ENCODE results near the gene CIROP.

Gene CIROP

GRCh38 chr14:23099212-23099861, 5.5 kb downstream of the CIROP start:
- H3K4me3 ChIP-seq (ENCODE audit: low read depth, low read length): no peak overlapping the region
- no peak for TF ChIP-seq CTCF (IDR thresholded peaks at IDR 0.05; ENCODE audit: borderline replicate concordance, insufficient read depth, low read depth, low read length)

GRCh38 chr14:23097786-23098185, 7.0 kb downstream of the CIROP start:
- no peak overlapping the region for H3K4me3 ChIP-seq (ENCODE audit: low read depth, low read length)

GRCh38 chr14:23095196-23096108, 9.3 kb downstream of the CIROP start, which contains the start of gene C14orf119:
TSS of gene C14orf119 (plus strand) at chr14:23095505. CDS start at chr14:23097659, 2,154 bp downstream.
- no peak for TF ChIP-seq CTCF (IDR thresholded peaks at IDR 0.05; ENCODE audit: borderline replicate concordance, insufficient read depth, low read depth, low read length)
- H3K4me3 ChIP-seq (ENCODE audit: low read depth, low read length): peak within 1 kb of the TSS; percentile 69

More at GRCh38 chr14:23097786-23098185, 7.0 kb downstream of the CIROP start:
- TF ChIP-seq CTCF (IDR thresholded peaks at IDR 0.05; ENCODE audit: borderline replicate concordance, insufficient read depth, low read depth, low read length): no peak

GRCh38 chr14:23094666-23095195, 10.1 kb downstream of the CIROP start, which contains the start of gene ACIN1:
TSS of gene ACIN1 (minus strand) at chr14:23095136. CDS start at chr14:23095112, 24 bp downstream.
- no peak for TF ChIP-seq CTCF (IDR thresholded peaks at IDR 0.05; ENCODE audit: borderline replicate concordance, insufficient read depth, low read depth, low read length)
- H3K4me3 ChIP-seq (ENCODE audit: low read depth, low read length): peak within 1 kb of the TSS; percentile 69

- TF ChIP-seq CTCF (IDR thresholded peaks at IDR 0.05; ENCODE audit: borderline replicate concordance, insufficient read depth, low read depth, low read length): no peak
- peak overlapping the region; percentile 67 for H3K4me3 ChIP-seq (ENCODE audit: low read depth, low read length)
Observed at GRCh38 chr14:23093991-23094665, 10.7 kb downstream of the CIROP start.

- no peak overlapping the region for H3K4me3 ChIP-seq (ENCODE audit: low read depth, low read length)
- no peak for TF ChIP-seq CTCF (IDR thresholded peaks at IDR 0.05; ENCODE audit: borderline replicate concordance, insufficient read depth, low read depth, low read length)
Observed at GRCh38 chr14:23093526-23093925, 11.3 kb downstream of the CIROP start.

All from GM12875 (cell line).